K562 (cell line): ENCODE measurements around the gene CCDC32. TPM values are rescaled to one million over a fixed set of nuclear protein-coding genes. Genes with fewer than 3 reads are reported as not detected.

Source experiments
- AFF4 ChIP-seq: sonication (generic); formaldehyde crosslinking; IDR thresholded peaks from 2 replicates; pipeline ENCODE4 v1.8.0; 2023; ENCODE audit warnings: mild to moderate bottlenecking, missing genetic modification reagents
- CTCF ChIP-seq, 3 experiments: IDR thresholded peaks in 2 of 3; conservative IDR thresholded peaks in 1 of 3; 2 replicates each; pipeline ENCODE4 v1.5.1; 2011 to 2012; ENCODE audit warnings: low read length in 3 of 3, mild to moderate bottlenecking in 3 of 3, control low read depth in 2 of 3, improper control_type of control experiment in 1 of 3, inconsistent platforms in 1 of 3, low read depth in 1 of 3, mixed read lengths in 1 of 3, moderate library complexity in 1 of 3; ENCODE audit not compliant: insufficient read depth in 2 of 3
- EP400 ChIP-seq: fragments of 450-650 bp; IDR thresholded peaks from 2 replicates; pipeline ENCODE4 v1.6.1; 2017; ENCODE audit warnings: antibody characterized with exemption, mild to moderate bottlenecking, moderate library complexity
- HDAC2 ChIP-seq: fragments of 450-650 bp; IDR thresholded peaks from 2 replicates; pipeline ENCODE4 v1.6.1; 2016; ENCODE audit warnings: mild to moderate bottlenecking
- HMBOX1 ChIP-seq: sonication (generic); IDR thresholded peaks from 2 replicates; pipeline ENCODE4 v1.6.1; 2016
- IRF2 ChIP-seq: sonication (generic); formaldehyde crosslinking; IDR thresholded peaks from 2 replicates; pipeline ENCODE4 v1.8.1; 2022; ENCODE audit warnings: mild to moderate bottlenecking, missing genetic modification reagents
- MCM7 ChIP-seq, 2 experiments: fragments of 450-650 bp; IDR thresholded peaks; 2 replicates each; pipeline ENCODE4 v1.6.1; 2016 to 2018
- NFIC ChIP-seq: fragments of 450-650 bp; IDR thresholded peaks from 2 replicates; pipeline ENCODE4 v1.6.1; 2017; ENCODE audit warnings: mild to moderate bottlenecking, inconsistent platforms
- NONO ChIP-seq, 2 experiments: fragments of 200-400 bp in 1 of 2; fragments of 450-650 bp in 1 of 2; formaldehyde crosslinking in 1 of 2; IDR thresholded peaks; 2 replicates each; pipeline ENCODE4 v1.6.1; 2017; ENCODE audit warnings: low read depth in 2 of 2, mild to moderate bottlenecking in 2 of 2, moderate library complexity in 2 of 2, low read length in 1 of 2
- NR2C1 ChIP-seq, 2 experiments: fragments of 450-650 bp; IDR thresholded peaks; 2 replicates each; pipeline ENCODE4 v1.6.1; 2017; ENCODE audit warnings: mild to moderate bottlenecking in 2 of 2, antibody characterized with exemption in 1 of 2, inconsistent platforms in 1 of 2, missing compliant biosample characterization in 1 of 2, missing genetic modification characterization in 1 of 2
- NR4A1 ChIP-seq, 2 experiments: fragments of 250-450 bp in 1 of 2; fragments of 450-650 bp in 1 of 2; sonication (Bioruptor Pico) in 1 of 2; IDR thresholded peaks; 2 replicates each; pipeline versions ENCODE4 v1.4.0 to v1.6.1; 2016 to 2020; ENCODE audit warnings: mild to moderate bottlenecking in 2 of 2, missing compliant biosample characterization in 1 of 2, missing genetic modification characterization in 1 of 2, moderate library complexity in 1 of 2
- PCBP2 ChIP-seq: fragments of 200-400 bp; formaldehyde crosslinking; IDR thresholded peaks from 2 replicates; pipeline ENCODE4 v1.6.1; 2018; ENCODE audit warnings: low read length, low read depth, mild to moderate bottlenecking, moderate library complexity; ENCODE audit not compliant: poor library complexity, severe bottlenecking
- PRMT5 ChIP-seq: sonication (generic); formaldehyde crosslinking; IDR thresholded peaks from 2 replicates; pipeline ENCODE4 v1.5.0; 2020; ENCODE audit warnings: missing genetic modification reagents
- RFX7 ChIP-seq: fragments of 250-450 bp; sonication (Bioruptor Pico); IDR thresholded peaks from 2 replicates; pipeline ENCODE4 v1.5.1; 2021; ENCODE audit warnings: mild to moderate bottlenecking
- UBTF ChIP-seq, 2 experiments: IDR thresholded peaks; 2 replicates each; pipeline ENCODE4 v1.6.1; 2012; ENCODE audit warnings: improper control_type of control experiment in 2 of 2, low read depth in 2 of 2, low read length in 2 of 2, borderline replicate concordance in 1 of 2
- ZBTB9 ChIP-seq: fragments of 450-650 bp; formaldehyde crosslinking; IDR thresholded peaks from 2 replicates; pipeline ENCODE4 v1.4.0; 2020; ENCODE audit warnings: mild to moderate bottlenecking, moderate library complexity
- polyA plus RNA-seq, 8 experiments: library from polyadenylated mRNA; depleted of rRNA in 4 of 8; stranded (reverse) in 5 of 8; unstranded in 3 of 8; fragments of >200 nt; fragmentation: Nextera tagmentation in 2 of 8; fragmentation: Illumina TruSeq in 1 of 8; extraction: Ambion mirVana in 2 of 8; extraction: Trizol in 1 of 8; gene quantifications; 2 replicates each; pipeline versions ENCODE4 v1.2.1 to v1.2.3, GENCODE V29; 2011 to 2014; ENCODE audit warnings: inconsistent platforms in 1 of 8, missing spikeins in 1 of 8
- total RNA-seq, 7 experiments: library from RNA; depleted of rRNA in 6 of 7; stranded (reverse); fragments of >200 nt in 6 of 7; fragmentation: Illumina TruSeq in 2 of 7; extraction: Trizol in 2 of 7; gene quantifications; 2 replicates each; pipeline versions ENCODE4 v1.2.1 to v1.2.3, GENCODE V29; 2011 to 2021; ENCODE audit warnings: low replicate concordance in 1 of 7

The CCDC32 gene
- total and polyA plus RNA-seq, 9 of the 15 experiments (the other 6 are each of a cell fraction or from before 2014, with no cell fraction given) = 22.2 to 94.8 (median 37.1) TPM

GRCh38 chr15:40511472-40512133 lies 53.2 kb downstream of the CCDC32 start (continued):
- TF ChIP-seq UBTF (IDR thresholded peaks at IDR 0.05; ENCODE audit: borderline replicate concordance in 1 of 2, low read depth in 2 of 2, low read length in 2 of 2) (peak; percentile 98 to 100; a peak in 3 of 4 replicates), MCM7 (IDR thresholded peaks at IDR 0.05) (no peak), NR2C1 (IDR thresholded peaks at IDR 0.05) (peak; percentile 64), NR2C1 (tag; IDR thresholded peaks at IDR 0.05) (peak; percentile 75), CTCF (IDR thresholded peaks at IDR 0.05 in 2 of 3, conservative IDR thresholded peaks at IDR 0.05 in 1 of 3; ENCODE audit: insufficient read depth in 2 of 3, low read depth in 1 of 3, low read length in 3 of 3) (peak in 1 of 3 experiments; percentile 8; a peak in 1 of 6 replicates), EP400 (peak; percentile 83), RFX7 (no peak), NR4A1 (CRISPR knock-in tag; IDR thresholded peaks at IDR 0.05) (no peak), NR4A1 (tag; IDR thresholded peaks at IDR 0.05) (no peak), IRF2 (no peak), HDAC2 (no peak), PCBP2 (no peak), PRMT5 (no peak), AFF4 (no peak; the same call in 1 of the 2 replicates), NONO (IDR thresholded peaks at IDR 0.05; ENCODE audit: low read depth in 2 of 2, low read length in 1 of 2) (peak in 1 of 2 experiments; percentile 88; a peak in 2 of 4 replicates), HMBOX1 (no peak), NFIC (peak; percentile 89), ZBTB9 (no peak)
